K562 treated with DMSO at 1 percent for 48 hours (cell line): Measurements from ENCODE around the gene NUP155. TPM values are rescaled to one million over a fixed set of nuclear protein-coding genes. Genes with fewer than 3 reads are reported as not detected.

Experiments used
- total RNA-seq: library from RNA; unstranded; fragments of 300-600 nt; gene quantifications from 2 replicates; pipeline ENCODE4 v1.2.3, GENCODE V29; 2022; ENCODE audit warnings: low replicate concordance; ENCODE audit errors: extremely low read depth

Gene NUP155
- not detected in 2 replicates for total RNA-seq

GRCh38 chr5:37370864-37371726, at the start of gene NUP155:
Gene NUP155, minus strand, starts transcription at chr5:37371106. Its CDS starts 129 bp downstream, at chr5:37370977.

GRCh38 chr5:37379100-37379628, 8.3 kb upstream of the NUP155 start, which contains the start of gene WDR70:
Gene WDR70, plus strand, starts transcription at chr5:37379318. Its CDS starts 50 bp downstream, at chr5:37379368.

GRCh38 chr5:37248970-37249814, 121.7 kb downstream of the NUP155 start, which contains the start of gene CPLANE1:
Gene CPLANE1, minus strand, starts transcription at chr5:37249376. Its CDS starts 1,678 bp downstream, at chr5:37247698.

Other genes with a start within 250 kb of the NUP155 start
- gene CPLANE1, start 121.7 kb downstream of the NUP155 start, total RNA-seq = not detected in 2 replicates
- gene WDR70, start 8.2 kb upstream of the NUP155 start, total RNA-seq = not detected in 2 replicates